ENCODE data around the gene LIN7B.

The LIN7B gene

DNA sequence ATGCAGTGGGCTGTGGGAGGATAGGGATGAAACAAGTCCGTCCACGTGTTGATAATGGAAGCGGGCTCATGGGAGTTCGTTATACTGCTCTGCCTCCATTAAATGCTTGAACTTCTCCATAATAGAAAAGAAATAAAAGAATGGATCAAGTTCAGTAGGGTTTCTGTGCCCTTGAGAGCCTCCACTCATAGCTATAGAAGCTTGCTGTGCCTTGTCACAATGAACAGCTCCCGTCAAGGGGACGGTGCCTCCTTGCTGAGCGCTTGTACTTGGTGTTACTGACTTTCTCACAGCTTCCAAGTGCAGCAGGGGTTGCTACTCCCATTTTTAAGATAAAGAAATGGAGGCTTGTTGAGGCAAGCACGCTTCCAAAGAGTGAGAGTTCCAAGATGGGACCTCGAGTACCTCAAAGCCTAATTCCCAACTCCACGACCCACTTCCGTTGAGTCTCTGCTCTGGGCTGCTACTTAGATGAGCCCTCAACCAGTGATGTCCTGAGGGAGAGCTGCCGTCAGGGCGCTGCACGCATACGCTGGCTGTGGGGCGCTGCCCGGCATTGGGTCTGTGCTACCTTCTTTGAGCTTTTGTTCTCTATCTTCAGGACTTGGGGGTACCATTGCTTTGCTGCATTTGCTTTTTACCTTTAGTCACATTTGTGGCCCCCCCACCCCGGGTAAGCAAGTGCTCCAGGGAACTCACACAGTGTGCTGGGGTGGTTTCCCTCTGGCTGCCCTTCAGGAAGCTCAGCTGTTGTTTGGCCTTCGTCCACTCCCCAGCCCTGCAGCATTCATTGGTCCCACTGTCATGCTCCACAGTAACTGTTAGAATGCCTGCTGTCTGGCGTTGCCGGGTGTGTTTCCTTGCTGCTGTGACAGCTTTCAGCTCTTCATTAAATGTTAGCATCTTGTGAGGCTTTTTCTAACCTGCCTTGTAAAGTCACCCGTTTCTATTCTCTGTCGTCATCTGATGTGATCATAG lies 19.4 kb upstream of the LIN7B start:
- DNase-seq = no peak

DNA sequence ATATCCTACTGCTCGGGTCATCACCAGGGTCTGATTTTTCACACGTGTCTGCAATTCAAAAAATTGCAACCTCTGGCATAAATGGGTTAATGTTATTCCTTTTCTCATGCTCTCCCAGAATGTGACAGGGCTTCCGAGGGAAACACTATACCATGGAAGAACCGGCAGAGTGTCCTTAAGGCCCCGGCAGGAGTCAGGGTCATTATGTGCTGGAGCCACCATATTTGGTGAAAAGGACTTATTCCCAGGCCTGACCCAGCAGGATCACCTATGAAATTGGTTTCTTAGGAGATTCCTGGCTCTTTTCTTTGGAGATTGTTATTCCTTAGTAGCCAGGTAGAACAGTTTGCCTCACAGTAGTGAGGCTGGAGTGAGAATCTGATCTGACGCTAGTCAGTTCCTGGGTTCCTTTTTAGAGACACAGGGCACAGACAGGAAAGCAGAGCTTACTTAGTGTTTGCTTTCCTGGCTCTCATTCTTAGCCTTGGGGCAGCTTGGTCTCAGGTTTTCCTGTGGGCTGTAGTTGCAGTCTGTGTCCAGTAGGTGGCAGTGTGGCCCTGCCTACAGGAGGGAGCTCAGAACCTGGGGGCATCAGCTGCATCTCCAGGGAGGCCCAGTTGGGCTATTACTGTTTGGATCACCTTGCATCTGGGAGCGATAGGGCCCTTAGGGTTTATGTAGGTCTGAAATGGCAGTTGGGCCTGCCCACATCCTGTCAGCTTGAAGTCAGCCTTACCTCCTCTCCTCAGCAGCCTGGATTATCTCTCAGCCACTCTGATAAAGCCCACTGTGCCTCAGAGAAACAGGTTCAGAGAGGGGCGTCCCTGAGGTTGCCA lies 16.5 kb upstream of the LIN7B start:
- peak; percentile 44 to 82 (median 59) for DNase-seq

DNA sequence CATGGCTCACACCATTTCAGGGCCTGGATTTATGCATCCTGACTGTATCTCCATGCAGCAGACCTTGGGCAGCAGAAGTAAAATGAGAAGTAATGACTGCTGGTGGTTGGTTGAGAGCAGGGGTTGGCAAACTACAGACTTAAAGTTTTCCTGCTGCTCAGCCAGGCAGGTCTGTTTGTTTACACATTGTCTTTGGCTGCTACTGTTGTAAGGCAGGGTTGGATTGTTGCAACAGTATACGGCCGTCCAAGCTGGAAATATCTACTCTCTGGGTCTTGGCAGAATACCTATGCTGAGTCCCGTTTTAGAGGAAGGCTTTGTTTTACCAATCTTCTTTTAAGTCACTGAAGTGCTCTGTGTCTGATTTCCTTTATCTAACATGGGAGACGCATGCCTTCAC lies 15.4 kb upstream of the LIN7B start:
- DNase-seq = no peak

DNA sequence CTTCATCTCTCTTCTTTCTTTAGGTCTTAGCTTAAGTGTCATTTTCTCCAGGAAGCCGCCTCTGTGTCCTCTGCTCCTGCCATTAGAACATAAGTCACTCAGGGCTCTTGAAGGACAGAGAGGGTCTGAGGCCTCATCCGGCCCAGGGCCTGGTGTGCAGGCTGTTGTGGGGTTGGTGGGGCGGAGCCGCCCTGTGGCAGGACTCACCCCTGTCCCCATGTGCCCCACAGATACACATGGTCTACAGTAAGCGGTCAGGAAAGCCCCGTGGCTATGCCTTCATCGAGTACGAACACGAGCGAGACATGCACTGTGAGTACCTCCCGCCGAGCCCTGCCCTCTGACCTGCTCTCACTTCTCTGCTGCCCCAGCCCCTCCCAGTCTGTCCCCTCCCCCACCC lies 13.0 kb upstream of the LIN7B start:
- no peak for DNase-seq

DNA sequence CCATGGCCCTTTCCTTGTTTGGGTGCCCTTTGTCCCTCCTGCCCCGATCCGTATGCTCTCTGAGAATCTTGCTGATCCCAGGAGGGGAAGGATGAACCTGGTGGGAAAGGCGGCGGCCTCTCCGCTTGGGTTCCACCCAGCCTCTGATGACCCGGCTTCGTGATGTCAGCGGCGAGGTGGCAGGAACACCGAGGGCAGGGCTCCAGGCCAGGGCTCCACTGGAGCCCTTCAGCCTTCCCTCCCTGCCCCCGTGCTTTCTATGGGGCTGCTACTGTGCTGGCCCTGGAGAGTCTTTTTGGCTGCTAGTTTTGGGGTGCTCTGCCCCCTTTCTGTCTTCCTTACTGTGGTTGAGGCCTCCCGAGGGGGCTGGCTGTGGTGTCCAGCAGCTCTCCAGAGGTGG lies 11.9 kb upstream of the LIN7B start:
- no peak for DNase-seq

DNA sequence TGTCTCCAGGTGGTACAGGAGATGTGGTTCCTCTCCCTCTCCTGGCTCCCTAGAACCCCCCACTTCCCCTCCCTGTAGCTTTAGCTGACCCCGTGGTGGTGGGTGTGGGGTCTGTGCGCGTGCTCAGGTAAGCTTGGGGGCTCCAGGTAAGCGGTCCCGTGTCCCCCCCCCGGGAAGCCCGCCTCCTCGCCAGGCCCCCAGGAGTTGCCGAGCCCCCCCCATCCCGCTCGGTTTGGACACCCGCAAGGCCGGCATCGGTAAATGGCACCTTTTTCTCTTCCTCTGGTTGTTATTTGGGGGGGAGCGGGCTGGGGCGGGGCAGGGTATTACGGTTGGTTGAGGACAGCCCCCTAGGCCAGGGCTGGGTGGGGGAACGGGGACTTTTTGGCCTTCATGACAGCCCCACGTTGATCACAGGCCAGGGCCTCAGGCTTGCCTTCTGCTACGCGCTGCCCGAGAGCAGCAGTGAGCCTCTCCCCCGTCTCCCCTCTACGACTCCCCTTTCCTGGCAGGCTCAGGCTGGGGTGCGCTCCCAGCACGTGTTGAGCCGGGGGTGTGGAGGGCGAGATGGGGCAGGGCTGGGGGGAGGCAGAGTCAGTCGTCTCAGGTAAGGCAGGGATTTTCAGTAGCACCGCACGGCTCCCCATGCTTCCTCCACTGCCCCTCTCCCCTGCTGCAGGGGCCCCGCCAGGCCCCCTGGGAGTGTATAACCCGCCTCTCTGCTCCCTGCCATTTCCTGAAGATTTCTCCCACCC lies 10.7 kb upstream of the LIN7B start:
- no peak for DNase-seq

DNA sequence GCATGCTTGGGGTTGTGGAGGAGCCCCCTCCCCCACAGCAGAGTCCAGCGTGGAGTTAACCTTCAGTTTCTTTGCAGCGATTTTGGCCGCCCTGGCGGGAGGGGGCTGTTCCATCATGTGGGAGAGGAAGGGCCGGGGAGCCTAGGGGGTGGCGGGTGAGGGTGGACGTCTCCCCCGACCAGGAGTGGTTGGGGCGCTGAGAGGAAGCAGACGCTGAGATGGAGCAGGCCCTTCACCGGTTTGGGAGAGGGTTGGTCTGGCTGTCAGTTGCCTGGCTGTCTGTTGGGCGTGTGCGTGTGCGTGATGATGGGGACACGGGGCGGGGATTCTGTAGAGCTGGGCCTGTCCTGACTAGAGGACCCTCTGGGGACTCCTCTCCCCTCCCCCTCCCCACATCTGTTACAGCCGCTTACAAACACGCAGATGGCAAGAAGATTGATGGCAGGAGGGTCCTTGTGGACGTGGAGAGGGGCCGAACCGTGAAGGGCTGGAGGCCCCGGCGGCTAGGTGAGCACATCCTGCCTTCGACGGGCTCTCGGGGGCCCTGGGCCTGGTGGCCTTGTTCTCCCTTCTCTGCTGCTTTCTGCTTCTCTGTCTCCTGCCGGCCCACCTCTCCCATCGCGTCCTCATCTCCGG lies 9.8 kb upstream of the LIN7B start:
- DNase-seq = no peak

DNA sequence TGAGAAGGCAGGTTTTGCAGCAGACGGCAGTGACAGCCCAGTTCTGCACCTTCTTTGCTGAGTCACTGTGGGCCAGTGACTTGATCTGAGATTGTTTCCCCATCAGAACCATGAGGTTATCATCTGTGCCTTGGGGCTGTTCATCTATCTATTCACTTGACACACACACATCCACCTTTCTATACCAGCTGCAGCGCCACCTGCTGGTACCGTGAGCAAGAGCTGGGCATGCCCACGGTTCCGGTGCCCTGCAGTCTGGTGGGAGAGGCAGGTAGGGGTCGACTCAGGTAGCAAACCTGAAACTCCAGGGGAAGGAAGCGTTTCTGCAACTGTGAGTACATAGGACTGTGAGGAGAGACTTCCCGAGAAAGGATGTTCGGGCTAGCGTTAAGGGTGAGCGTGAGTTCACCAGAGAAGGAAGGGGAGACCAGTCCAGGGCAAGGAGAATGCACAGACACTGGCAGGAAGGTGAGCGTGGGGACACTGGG lies 7.5 kb upstream of the LIN7B start:
- DNase-seq = peak in 3 of 5 experiments; percentile 56 to 68 (median 56)

DNA sequence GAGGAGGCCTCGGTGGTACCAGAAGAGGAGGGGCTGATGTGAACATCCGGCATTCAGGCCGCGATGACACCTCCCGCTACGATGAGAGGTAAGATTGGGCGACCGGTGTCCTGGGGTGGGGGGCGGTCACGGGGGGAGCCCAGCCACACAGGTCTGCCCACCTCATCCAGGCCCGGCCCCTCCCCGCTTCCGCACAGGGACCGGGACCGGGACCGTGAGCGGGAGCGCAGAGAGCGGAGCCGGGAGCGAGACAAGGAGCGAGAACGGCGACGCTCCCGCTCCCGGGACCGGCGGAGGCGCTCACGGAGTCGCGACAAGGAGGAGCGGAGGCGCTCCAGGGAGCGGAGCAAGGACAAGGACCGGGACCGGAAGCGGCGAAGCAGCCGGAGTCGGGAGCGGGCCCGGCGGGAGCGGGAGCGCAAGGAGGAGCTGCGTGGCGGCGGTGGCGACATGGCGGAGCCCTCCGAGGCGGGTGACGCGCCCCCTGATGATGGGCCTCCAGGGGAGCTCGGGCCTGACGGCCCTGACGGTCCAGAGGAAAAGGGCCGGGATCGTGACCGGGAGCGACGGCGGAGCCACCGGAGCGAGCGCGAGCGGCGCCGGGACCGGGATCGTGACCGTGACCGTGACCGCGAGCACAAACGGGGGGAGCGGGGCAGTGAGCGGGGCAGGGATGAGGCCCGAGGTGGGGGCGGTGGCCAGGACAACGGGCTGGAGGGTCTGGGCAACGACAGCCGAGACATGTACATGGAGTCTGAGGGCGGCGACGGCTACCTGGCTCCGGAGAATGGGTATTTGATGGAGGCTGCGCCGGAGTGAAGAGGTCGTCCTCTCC lies 6.3 kb upstream of the LIN7B start:
- no peak for DNase-seq

DNA sequence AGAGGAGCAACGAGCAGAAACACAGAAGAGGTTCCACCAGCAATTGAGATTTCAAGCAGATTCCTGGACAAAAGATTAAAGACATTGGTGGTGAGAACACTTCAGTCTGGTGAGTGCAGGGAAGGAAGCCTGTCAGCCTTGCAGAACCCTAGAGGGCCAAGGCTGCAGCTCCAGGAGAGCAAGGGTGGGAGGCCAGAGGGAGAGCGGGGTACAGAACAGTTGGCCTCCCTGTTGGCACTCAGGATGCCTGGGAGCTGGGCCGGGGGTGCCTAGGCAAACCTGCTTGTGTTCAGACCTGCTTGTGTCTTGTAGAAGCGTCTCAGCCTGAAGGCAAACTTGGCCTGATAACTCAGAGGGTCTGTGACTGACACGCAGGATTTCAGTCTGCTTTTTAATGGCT lies 5.1 kb upstream of the LIN7B start:
- DNase-seq = no peak

DNA sequence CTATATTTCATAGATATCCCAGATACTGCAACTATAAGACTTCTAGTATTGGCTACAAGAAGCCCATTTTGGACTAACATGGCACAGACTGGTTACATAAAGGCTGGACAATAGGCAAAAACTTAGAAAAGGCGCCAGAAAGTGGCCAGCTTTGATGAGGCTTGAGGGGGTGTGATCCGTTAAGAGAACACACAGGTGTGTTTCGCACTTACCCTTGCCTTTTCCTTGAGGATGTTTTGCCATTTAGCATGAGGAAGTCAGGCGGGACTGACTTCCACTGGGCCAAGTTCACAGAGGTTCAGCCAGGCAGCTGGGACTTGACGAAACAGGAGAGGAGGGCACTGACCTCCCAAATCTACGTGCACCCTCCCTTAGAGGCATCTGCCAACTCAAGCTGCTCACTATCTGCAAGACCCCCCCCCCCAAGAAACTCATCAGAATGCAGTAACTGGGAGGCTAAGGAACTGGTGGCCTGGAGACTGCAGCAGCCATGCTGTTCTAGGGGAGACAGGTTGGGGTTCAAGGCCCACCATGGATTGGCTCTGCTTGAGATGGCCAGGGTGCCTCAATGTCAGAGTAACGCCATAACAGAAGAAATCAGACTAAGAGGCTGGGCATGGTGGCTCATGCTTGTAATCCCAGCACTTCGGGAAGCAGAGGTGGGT lies 4.5 kb upstream of the LIN7B start:
- no peak for DNase-seq

DNA sequence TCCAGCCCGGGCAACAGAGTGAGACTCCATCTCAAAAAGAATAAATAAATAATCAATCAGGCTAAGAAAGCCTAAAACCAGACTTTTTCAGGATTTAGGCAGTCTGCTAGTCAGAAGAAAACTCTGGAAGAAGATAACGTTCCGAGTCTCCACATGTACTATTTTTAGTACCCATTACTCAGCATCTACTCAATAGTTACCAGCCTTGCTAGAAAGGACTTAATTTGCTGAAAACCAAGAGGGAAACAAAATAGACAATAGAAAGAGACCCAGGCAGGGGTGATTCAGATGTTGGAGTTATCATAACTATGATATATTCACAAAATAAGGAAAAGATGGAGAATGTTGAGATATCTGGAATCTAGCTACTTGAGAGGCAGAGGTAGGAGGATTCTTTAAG lies 3.6 kb upstream of the LIN7B start:
- no peak for DNase-seq

DNA sequence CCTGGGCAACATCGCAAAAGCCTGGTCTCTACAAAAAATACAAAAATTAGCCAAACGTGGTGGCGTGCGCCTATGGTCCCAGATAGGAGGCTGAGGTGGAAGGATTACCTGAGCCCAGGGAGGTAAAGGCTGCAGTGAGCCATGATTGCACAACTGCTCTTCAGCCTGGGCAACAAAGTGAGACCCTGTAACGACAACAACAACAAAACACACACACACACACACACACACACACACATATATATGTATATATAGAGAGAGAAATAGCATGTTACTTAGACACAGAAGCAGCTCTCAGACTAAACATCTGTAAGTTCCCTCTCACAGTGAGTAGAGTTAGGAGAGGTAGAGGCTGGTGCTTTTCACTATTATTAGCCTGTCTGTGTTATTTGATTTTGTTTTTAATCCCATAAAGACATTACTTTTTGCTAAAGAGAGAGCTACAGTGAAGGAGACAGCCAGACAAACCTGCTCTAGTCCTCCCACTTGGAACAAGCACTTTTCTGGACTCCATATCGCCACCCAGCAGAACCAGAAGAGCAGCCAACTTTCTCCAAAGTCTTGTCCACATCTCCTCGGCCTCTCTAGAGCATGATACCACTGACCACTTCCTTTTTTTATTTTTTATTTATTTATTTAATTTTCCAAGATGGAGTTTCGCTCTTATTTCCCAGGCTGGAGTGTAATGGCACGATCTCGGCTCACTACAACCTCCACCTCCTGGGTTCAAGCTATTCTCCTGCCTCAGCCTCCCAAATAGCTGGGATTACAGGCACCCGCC lies 2.8 kb upstream of the LIN7B start:
- no peak for DNase-seq

DNA sequence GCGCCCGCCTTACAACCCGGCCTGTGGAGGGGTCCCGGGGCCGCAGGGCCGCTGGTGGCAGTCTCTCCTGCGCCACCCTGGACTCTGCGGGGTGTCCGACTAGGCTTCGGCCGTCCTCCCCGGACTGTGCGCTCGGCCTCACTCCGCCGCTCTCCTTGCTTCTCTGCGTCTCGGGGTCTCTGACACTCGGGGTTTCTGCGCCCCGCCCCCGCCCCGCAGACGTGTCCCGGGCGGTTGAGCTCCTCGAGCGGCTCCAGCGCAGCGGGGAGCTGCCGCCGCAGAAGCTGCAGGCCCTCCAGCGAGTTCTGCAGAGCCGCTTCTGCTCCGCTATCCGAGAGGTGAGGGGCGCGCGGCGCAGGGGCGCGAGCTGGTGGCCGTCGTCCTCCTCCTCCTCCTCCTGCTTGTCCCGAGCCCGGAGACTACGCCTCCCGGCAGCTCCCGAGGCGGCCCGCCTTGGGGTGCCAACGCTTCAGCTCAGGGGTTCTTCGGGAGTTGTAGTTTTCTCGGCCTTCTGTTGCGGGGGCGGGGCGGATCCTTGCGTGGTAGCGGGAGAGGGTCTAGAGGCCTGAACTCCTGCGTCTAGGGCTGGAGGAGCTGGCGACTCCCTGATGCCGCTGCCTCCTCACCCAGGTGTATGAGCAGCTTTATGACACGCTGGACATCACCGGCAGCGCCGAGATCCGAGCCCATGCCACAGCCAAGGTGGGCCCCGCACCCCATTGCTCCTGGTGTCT lies 627 bp downstream of the LIN7B start:
- peak in 3 of 5 experiments; percentile 28 to 70 (median 33) for DNase-seq

DNA sequence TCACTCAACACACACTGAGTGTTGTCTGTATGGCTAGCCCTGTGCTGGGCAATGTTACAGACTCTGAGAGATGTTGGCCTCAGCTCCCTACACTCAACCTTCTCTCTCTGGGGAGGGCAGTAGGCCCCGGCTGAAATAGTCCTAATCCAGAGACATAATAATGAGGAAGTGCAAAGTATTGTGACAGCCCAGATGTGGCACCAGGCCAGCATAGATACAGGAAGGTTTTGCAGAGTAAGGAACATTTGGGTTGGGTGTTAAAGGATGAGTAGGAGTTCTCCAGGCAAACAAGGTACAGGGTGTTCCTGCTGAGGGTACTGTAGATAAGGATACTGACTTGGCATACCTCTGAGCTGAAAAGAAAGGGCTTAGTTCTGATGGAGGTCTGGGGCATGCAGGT lies 2.4 kb downstream of the LIN7B start:
- DNase-seq = no peak

DNA sequence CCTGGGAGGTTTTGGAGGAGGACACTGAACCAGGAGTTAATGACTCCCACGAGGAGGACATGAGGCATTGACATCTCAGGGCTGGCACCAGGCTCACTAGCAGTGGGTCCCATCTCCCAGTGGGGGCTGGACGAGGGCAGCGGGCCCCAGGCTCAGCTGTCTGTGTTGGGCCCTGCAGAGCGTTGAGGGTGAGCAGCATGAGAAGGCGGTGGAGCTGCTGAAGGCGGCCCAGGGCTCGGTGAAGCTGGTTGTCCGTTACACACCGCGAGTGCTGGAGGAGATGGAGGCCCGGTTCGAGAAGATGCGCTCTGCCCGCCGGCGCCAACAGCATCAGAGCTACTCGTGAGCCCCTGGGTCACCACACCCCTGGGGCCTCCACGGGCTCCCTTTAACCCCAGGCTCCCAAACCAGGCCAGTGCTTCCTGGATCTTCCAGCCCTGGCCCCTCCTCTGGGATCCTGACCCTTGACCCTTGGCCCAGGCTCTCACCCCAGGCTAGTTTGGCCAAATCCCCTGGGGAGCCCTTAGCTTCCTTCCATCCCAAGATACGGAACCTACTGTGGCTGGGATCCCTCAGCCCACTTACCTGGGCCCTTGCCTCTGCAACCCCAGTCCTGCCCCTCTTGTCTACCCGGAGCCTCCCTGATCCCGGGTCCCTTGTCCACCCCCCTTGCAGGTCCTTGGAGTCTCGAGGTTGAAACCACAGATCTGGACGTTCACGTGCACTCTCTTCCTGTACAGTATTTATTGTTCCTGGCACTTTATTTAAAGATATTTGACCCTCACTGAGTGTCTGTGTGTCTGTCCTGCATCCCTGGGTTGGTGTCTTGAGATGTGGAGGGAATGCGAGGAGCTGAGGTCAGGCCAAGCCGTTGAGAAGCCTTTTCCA lies 3.8 kb downstream of the LIN7B start:
- no peak for DNase-seq

DNA sequence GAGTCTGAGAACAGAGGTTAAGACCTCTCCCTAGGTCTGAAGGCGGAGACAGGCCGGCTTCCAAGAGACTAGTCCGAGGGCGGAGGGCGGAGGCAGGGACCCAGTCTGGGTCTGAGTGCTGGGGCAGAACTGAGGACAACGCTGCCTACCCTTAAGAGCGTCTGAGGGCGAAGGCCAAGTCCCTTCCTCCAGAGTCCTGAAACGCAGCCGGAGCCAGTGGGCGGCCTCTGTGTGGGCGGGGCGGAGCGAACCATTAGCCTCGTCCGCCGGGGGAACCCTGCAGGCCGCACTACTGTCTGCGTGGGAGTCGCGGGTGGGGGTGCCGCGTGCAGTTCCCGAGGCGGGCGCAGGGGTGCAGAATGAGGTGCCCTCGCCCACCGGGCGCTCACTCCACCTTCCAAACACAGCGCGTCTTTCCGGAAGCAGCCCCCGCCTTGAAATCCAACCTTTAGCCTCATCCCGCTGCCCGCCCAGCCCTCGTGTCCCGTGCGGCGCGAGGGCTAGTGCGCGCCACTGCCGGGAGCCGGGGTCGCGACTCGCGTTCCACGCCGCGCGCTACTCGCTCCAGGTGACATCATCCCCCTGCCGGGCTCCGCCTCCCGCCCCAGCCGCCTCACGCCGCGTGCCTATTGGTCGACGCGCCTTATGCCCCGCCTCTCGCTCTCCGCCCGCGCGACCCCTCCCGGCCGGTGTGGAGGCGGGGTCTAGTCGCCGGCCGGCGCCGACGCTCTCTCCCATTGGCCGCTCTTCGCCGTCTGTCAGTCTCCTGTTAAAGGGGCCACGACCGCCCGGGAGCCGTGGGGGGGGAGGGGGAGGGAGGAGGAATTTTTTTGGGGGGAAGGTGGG lies 4.6 kb downstream of the LIN7B start, which contains the start of gene C19orf73:
C19orf73 (minus strand) TSS at position 579 of the 846 bp plus-strand sequence; CDS start at position 458, 121 bp downstream.
- peak; percentile 87 to 96 (median 95) for DNase-seq

Data from T-helper 2 cell (primary cell).